Measurements from ENCODE around the gene USHBP1.

The USHBP1 gene

DNA sequence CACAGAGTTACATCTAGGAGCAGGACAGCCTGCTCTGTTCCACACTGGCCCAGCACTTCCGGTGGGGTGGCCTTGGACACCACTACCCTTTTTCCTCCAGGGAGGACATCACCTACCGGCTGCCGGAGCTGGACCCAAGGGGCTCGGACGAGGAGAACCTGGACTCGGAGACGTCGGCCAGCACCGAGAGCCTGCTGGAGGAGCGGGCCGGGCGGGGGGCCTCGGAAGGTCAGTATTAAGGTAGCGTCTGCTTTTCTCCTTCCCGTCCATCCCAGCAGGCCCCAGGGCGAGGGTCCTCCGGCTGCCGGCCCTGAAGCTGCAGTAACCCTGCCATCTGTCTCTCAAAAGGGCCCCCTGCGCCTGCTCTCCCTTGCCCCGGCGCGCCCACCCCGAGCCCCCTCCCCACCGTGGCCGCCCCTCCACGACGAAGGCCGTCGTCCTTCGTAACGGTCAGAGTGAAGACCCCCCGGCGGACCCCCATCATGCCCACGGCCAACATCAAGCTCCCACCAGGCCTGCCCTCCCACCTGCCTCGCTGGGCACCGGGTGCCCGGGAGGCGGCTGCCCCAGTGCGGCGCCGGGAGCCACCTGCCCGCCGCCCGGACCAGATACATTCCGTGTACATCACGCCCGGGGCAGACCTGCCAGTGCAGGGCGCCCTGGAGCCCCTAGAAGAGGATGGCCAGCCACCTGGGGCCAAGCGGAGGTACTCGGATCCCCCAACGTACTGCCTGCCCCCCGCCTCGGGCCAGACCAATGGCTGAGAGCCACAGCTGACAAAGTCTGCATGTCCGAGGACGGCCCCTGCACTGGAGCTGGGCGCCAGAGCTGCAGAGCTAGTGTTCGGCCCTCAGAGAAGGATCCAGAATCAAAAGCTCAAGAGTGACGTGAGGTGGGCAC, 52.7 kb downstream of the USHBP1 start:
- TF ChIP-seq ZNF274 (IDR thresholded peaks at IDR 0.05; ENCODE audit: low read depth, low read length) (no peak), SUZ12 (IDR thresholded peaks at IDR 0.05; ENCODE audit: extremely low read depth, insufficient read depth, insufficient read length) (no peak), YY1 (IDR thresholded peaks at IDR 0.05; ENCODE audit: insufficient read depth, insufficient read length) (no peak)
- peaks cover 21% of the 10 kb centered on the region for H3K4me1 ChIP-seq (ENCODE audit: insufficient read depth, insufficient read length)
- peak overlapping the region; percentile 13 for H3K9ac ChIP-seq (ENCODE audit: insufficient read length, low read depth)
- H3K4me3 ChIP-seq (ENCODE audit: insufficient read length, low read depth), result no peak overlapping the region
- no peak for DNase-seq (ENCODE audit: low read depth, low spot score)
- no peaks in the 10 kb centered on the region for H3K9me3 ChIP-seq (ENCODE audit: insufficient read depth, low read length)
- peaks cover 61% of the 10 kb centered on the region for H3K36me3 ChIP-seq (ENCODE audit: insufficient read depth, insufficient read length, low read length)
- no peaks in the 10 kb centered on the region for H3K27me3 ChIP-seq (ENCODE audit: insufficient read depth, insufficient read length)

DNA sequence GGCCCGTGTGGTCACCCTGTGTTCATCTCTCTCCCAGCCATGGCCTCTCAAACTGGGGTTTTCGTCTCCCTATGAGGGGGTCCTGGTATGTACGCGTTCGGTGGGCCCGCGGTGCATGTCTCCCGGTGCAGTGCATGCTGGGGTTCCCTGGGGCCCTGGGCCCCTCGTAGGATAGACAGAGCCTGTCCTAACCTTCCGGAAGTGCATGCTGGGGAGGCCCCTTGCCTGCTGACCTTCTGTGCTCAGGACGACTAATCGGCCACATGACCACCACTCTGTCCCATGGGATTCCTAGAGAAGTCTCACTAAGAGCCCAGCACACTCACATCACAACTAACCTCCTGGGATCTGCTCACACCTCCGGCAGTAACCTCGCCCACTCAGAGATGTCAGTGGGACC, 54.2 kb downstream of the USHBP1 start:
- TF ChIP-seq ZNF274 (IDR thresholded peaks at IDR 0.05; ENCODE audit: low read depth, low read length), result no peak
- TF ChIP-seq YY1 (IDR thresholded peaks at IDR 0.05; ENCODE audit: insufficient read depth, insufficient read length), result no peak
- TF ChIP-seq SUZ12 (IDR thresholded peaks at IDR 0.05; ENCODE audit: extremely low read depth, insufficient read depth, insufficient read length), result no peak
- Histone ChIP-seq H3K4me3 (ENCODE audit: insufficient read length, low read depth) (no peak overlapping the region), H3K27me3 (ENCODE audit: insufficient read depth, insufficient read length) (no peaks in the 10 kb centered on the region), H3K4me1 (ENCODE audit: insufficient read depth, insufficient read length) (peaks cover 20% of the 10 kb centered on the region), H3K9ac (ENCODE audit: insufficient read length, low read depth) (no peak overlapping the region), H3K36me3 (ENCODE audit: insufficient read depth, insufficient read length, low read length) (peaks cover 69% of the 10 kb centered on the region), H3K9me3 (ENCODE audit: insufficient read depth, low read length) (no peaks in the 10 kb centered on the region)
- DNase-seq (ENCODE audit: low read depth, low spot score), result no peak

DNA sequence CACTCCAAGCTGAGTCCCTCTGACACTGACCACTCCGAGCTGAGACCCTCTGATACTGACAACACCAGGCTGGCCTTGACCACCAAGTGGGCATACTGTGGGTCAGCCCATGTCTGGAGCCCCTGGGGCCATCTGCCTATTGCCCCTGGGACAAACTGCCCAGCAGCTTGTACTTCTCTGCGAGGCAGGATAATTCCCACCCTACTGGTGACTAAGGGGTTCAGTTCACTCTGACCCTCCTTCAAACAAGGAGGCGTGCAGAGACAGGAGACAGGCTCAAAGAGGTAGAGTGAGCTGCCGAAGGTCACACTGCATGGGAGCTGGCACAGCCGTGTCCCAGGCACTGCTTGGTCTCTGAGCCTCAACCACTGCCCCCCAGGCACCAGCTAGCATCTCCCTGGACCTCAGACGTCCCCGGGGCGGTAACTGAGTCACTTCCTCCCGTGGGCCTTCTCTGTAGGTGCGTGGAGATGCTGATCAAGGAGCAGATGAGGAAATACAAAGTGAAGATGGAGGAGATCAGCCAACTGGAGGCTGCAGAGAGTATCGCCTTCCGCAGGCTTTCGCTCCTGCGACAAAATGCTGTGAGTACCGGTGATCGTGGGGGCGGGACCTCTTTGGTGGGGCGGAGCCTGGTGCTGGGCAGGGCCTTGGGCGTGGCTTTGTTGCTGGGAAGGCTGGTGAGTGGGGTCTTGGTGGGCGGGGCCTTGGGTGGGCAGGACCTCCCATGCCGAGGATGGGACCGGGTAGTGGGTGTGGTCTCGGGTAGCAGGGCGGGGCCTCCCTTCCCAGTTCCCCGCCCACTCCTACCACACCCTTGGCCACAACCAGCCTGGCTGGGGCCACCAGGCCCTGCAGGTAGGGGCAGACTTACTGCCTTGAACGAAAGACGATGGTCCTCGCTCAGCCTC, 55.2 kb downstream of the USHBP1 start:
- peak overlapping the region; percentile 72 for H3K9ac ChIP-seq (ENCODE audit: insufficient read length, low read depth)
- TF ChIP-seq SUZ12 (IDR thresholded peaks at IDR 0.05; ENCODE audit: extremely low read depth, insufficient read depth, insufficient read length), result no peak
- TF ChIP-seq YY1 (IDR thresholded peaks at IDR 0.05; ENCODE audit: insufficient read depth, insufficient read length), result no peak
- no peak for TF ChIP-seq ZNF274 (IDR thresholded peaks at IDR 0.05; ENCODE audit: low read depth, low read length)
- H3K27me3 ChIP-seq (ENCODE audit: insufficient read depth, insufficient read length), result no peaks in the 10 kb centered on the region
- H3K9me3 ChIP-seq (ENCODE audit: insufficient read depth, low read length), result no peaks in the 10 kb centered on the region
- peak; percentile 89 for DNase-seq (ENCODE audit: low read depth, low spot score)
- peaks cover 73% of the 10 kb centered on the region for H3K36me3 ChIP-seq (ENCODE audit: insufficient read depth, insufficient read length, low read length)
- no peak overlapping the region for H3K4me3 ChIP-seq (ENCODE audit: insufficient read length, low read depth)
- peaks cover 22% of the 10 kb centered on the region for H3K4me1 ChIP-seq (ENCODE audit: insufficient read depth, insufficient read length)

DNA sequence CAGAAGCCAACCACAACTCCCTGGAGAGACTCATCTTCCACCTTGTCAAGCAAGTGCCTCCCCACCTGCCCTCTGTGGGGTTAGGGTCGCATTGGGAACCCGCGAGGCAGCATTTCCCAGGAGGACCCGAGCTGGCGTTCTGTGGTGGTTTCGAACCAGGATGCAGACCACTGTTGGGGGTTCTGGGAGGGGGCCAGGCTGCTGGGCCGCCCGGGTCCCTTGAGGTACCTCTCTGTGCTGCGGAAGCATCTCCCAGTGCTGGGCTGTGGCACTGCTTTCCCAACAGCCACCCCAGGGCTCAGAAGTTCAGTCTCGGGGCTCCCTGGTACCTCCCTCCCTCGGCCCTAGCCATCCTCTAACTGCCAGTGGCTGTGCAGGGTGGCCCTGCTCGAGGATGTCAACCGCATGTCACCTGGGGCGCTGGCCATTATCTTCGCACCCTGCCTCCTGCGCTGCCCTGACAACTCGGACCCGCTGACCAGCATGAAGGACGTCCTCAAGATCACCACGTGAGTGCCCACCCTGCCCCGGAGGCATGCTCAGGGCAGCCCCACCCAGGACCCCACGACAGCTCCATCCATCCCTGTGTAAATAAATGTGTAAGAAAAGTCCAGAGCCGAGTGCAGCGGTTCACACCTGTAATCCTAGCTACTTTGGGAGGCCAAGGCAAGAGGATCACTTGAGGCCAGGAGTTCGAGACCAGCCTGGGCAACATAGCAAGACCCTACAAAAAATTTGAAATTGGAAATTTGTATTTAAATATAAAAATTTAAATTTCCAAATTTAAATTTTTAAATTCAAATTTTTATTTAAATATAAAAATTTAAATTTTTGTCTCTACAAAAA, 57.6 kb downstream of the USHBP1 start:
- H3K36me3 ChIP-seq (ENCODE audit: insufficient read depth, insufficient read length, low read length), result peaks cover 77% of the 10 kb centered on the region
- H3K27me3 ChIP-seq (ENCODE audit: insufficient read depth, insufficient read length), result no peaks in the 10 kb centered on the region
- H3K9ac ChIP-seq (ENCODE audit: insufficient read length, low read depth), result no peak overlapping the region

DNA sequence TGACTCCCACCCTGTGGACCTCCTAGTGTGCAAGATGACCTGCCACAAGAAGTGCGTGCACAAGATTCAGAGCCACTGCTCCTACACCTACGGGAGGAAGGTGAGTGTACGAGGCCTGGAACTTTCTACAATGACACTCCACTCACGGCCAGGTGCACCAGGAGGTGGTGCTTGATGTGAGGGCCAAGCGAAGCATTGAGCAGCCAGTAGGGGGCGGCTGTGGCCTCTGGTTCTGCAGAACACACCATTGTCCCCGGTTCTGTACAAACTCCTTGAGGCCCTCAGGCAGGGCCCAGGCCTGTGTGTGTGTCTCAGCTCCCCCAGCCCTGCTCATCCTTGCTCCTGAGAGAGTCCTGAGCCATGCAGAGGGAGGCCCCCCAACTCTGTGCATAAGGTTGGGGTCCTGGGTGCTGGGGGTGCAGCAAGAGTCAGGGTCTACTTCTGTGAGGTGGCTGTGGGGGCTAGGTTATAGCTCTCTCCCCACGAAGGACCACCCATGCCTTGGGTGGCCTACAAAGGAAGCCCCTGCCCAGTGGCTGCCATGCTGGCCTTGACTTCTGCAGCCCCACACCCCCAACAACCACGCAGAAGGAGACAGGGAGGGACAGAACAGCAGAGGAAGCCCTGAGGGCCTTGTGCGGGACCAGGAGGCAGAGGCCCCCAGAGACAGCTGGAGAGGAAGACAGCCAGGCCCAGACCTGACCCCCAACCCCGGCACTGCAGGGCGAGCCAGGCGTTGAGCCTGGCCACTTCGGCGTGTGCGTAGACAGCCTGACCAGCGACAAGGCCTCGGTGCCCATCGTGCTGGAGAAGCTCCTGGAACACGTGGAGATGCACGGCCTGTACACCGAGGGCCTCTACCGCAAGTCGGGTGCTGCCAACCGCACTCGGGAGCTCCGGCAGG, 59.1 kb downstream of the USHBP1 start:
- peak overlapping the region; percentile 24 for H3K9ac ChIP-seq (ENCODE audit: insufficient read length, low read depth)
- H3K36me3 ChIP-seq (ENCODE audit: insufficient read depth, insufficient read length, low read length), result peaks cover 78% of the 10 kb centered on the region
- TF ChIP-seq SUZ12 (IDR thresholded peaks at IDR 0.05; ENCODE audit: extremely low read depth, insufficient read depth, insufficient read length) (no peak), YY1 (IDR thresholded peaks at IDR 0.05; ENCODE audit: insufficient read depth, insufficient read length) (no peak), ZNF274 (IDR thresholded peaks at IDR 0.05; ENCODE audit: low read depth, low read length) (no peak)
- no peaks in the 10 kb centered on the region for H3K9me3 ChIP-seq (ENCODE audit: insufficient read depth, low read length)
- peaks cover 22% of the 10 kb centered on the region for H3K4me1 ChIP-seq (ENCODE audit: insufficient read depth, insufficient read length)
- H3K4me3 ChIP-seq (ENCODE audit: insufficient read length, low read depth), result no peak overlapping the region
- H3K27me3 ChIP-seq (ENCODE audit: insufficient read depth, insufficient read length), result no peaks in the 10 kb centered on the region
- no peak for DNase-seq (ENCODE audit: low read depth, low spot score)

More for the DNA sequence above, 57.6 kb downstream of the USHBP1 start:
- peaks cover 22% of the 10 kb centered on the region for H3K4me1 ChIP-seq (ENCODE audit: insufficient read depth, insufficient read length)
- no peak for DNase-seq (ENCODE audit: low read depth, low spot score)
- no peaks in the 10 kb centered on the region for H3K9me3 ChIP-seq (ENCODE audit: insufficient read depth, low read length)
- TF ChIP-seq ZNF274 (IDR thresholded peaks at IDR 0.05; ENCODE audit: low read depth, low read length) (no peak), SUZ12 (IDR thresholded peaks at IDR 0.05; ENCODE audit: extremely low read depth, insufficient read depth, insufficient read length) (no peak), YY1 (IDR thresholded peaks at IDR 0.05; ENCODE audit: insufficient read depth, insufficient read length) (no peak)
- H3K4me3 ChIP-seq (ENCODE audit: insufficient read length, low read depth), result no peak overlapping the region

DNA sequence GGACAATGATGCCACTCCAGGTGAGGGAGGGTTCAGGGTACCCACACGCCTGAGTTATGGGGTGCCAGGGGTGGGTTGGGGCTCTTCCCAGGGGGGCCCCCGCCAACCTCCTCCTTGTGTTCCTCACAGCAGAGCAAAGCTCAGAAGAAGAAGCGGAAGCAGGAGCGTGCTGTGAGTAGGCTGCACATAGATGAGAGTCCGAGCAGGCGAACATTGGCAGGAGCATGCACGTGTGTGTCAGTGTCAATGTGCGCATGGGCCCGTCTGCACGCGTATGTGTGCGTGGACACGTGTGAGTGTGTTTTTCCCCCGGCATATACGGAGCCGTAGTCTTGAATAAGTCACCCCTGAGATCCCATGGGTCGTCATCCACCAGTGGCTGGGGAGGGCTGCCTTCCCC, 61.8 kb downstream of the USHBP1 start:
- no peak for DNase-seq (ENCODE audit: low read depth, low spot score)
- peaks cover 7% of the 10 kb centered on the region for H3K4me1 ChIP-seq (ENCODE audit: insufficient read depth, insufficient read length)
- H3K36me3 ChIP-seq (ENCODE audit: insufficient read depth, insufficient read length, low read length), result peaks cover 82% of the 10 kb centered on the region
- no peak overlapping the region for H3K9ac ChIP-seq (ENCODE audit: insufficient read length, low read depth)
- no peaks in the 10 kb centered on the region for H3K27me3 ChIP-seq (ENCODE audit: insufficient read depth, insufficient read length)
- H3K9me3 ChIP-seq (ENCODE audit: insufficient read depth, low read length), result no peaks in the 10 kb centered on the region
- no peak overlapping the region for H3K4me3 ChIP-seq (ENCODE audit: insufficient read length, low read depth)
- TF ChIP-seq YY1 (IDR thresholded peaks at IDR 0.05; ENCODE audit: insufficient read depth, insufficient read length) (no peak), SUZ12 (IDR thresholded peaks at IDR 0.05; ENCODE audit: extremely low read depth, insufficient read depth, insufficient read length) (no peak), ZNF274 (IDR thresholded peaks at IDR 0.05; ENCODE audit: low read depth, low read length) (no peak)

All from NT2/D1 (cell line).